ENCODE results near the gene TIMP2.

GRCh38 chr17:78883089-78883532 is 42.1 kb downstream of the TIMP2 start:
- TF ChIP-seq, protein P1, sequence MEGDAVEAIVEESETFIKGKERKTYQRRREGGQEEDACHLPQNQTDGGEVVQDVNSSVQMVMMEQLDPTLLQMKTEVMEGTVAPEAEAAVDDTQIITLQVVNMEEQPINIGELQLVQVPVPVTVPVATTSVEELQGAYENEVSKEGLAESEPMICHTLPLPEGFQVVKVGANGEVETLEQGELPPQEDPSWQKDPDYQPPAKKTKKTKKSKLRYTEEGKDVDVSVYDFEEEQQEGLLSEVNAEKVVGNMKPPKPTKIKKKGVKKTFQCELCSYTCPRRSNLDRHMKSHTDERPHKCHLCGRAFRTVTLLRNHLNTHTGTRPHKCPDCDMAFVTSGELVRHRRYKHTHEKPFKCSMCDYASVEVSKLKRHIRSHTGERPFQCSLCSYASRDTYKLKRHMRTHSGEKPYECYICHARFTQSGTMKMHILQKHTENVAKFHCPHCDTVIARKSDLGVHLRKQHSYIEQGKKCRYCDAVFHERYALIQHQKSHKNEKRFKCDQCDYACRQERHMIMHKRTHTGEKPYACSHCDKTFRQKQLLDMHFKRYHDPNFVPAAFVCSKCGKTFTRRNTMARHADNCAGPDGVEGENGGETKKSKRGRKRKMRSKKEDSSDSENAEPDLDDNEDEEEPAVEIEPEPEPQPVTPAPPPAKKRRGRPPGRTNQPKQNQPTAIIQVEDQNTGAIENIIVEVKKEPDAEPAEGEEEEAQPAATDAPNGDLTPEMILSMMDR (IDR thresholded peaks at IDR 0.05; ENCODE audit: extremely low read depth in 1 of 2, insufficient read depth in 1 of 2, low read depth in 1 of 2, low read length in 2 of 2), result no peak
- no peak for TF ChIP-seq POLR2A (IDR thresholded peaks at IDR 0.05; ENCODE audit: low read depth, low read length)
- no peak for TF ChIP-seq EZH2 (IDR thresholded peaks at IDR 0.05; ENCODE audit: borderline replicate concordance, low read depth, low read length, severe bottlenecking)
- no peak for TF ChIP-seq FOS (IDR thresholded peaks at IDR 0.05; ENCODE audit: borderline replicate concordance, insufficient read depth, low read length)
- no peak for TF ChIP-seq MYC (IDR thresholded peaks at IDR 0.05; ENCODE audit: low read depth, low read length)
- TF ChIP-seq JUN (IDR thresholded peaks at IDR 0.05; ENCODE audit: borderline replicate concordance, insufficient read depth, insufficient read length, low read depth), result no peak
- no peak for TF ChIP-seq POLR2AphosphoS5 (IDR thresholded peaks at IDR 0.05; ENCODE audit: insufficient read depth, low read depth, low read length)
